A549 (cell line): ENCODE data around the gene PCDHA5.

ENCODE experiments used
- CHD2 ChIP-seq: fragments of 150-350 bp; IDR thresholded peaks from 2 replicates; pipeline ENCODE4 v1.6.1; 2014; ENCODE audit warnings: low read length; ENCODE audit not compliant: partially characterized antibody
- EP300 ChIP-seq, 2 experiments: fragments of >200 bp; sonication (Bioruptor Twin); formaldehyde crosslinking; IDR thresholded peaks; 2 replicates in 1 of 2; 3 replicates in 1 of 2; pipeline ENCODE4 v1.6.1; 2016 to 2017
- HDAC2 ChIP-seq: fragments of 200-600 bp; sonication (generic); IDR thresholded peaks from 2 replicates; pipeline ENCODE4 v1.6.1; 2016
- POLR2A ChIP-seq: IDR thresholded peaks from 2 replicates; pipeline ENCODE4 v1.6.1; 2012; ENCODE audit warnings: mild to moderate bottlenecking, low read length
- RAD21 ChIP-seq, 2 experiments: fragments of >200 bp in 1 of 2; sonication (Bioruptor Twin) in 1 of 2; formaldehyde crosslinking in 1 of 2; IDR thresholded peaks in 1 of 2; conservative IDR thresholded peaks in 1 of 2; 2 replicates in 1 of 2; 3 replicates in 1 of 2; pipeline ENCODE4 v1.6.1; 2012 to 2018; ENCODE audit warnings: inconsistent platforms in 1 of 2
- SMC3 ChIP-seq: fragments of >200 bp; sonication (Bioruptor Twin); formaldehyde crosslinking; IDR thresholded peaks from 3 replicates; pipeline ENCODE4 v1.6.1; 2018; ENCODE audit warnings: inconsistent platforms
- ZC3H11A ChIP-seq: fragments of 450-650 bp; IDR thresholded peaks from 2 replicates; pipeline ENCODE4 v1.6.1; 2014; ENCODE audit warnings: antibody characterized with exemption, mild to moderate bottlenecking
- TF ChIP-seq, protein P1 (sequence below): IDR thresholded peaks from 2 replicates; pipeline ENCODE4 v1.6.1; 2012
- TF ChIP-seq, protein P2 (sequence below): fragments of >200 bp; sonication (Bioruptor Twin); formaldehyde crosslinking; IDR thresholded peaks from 3 replicates; pipeline ENCODE4 v1.5.1; 2016
- TF ChIP-seq, protein P3 (sequence below): fragments of 200-600 bp; sonication (generic); IDR thresholded peaks from 2 replicates; pipeline ENCODE4 v1.6.1; 2016; ENCODE audit warnings: antibody characterized with exemption, mild to moderate bottlenecking, moderate library complexity
- TF ChIP-seq, protein P4 (sequence below): fragments of 250-450 bp; sonication (Bioruptor Pico); IDR thresholded peaks from 2 replicates; pipeline ENCODE4 v1.5.0; 2021; ENCODE audit warnings: mild to moderate bottlenecking, moderate library complexity, borderline replicate concordance

DNA sequence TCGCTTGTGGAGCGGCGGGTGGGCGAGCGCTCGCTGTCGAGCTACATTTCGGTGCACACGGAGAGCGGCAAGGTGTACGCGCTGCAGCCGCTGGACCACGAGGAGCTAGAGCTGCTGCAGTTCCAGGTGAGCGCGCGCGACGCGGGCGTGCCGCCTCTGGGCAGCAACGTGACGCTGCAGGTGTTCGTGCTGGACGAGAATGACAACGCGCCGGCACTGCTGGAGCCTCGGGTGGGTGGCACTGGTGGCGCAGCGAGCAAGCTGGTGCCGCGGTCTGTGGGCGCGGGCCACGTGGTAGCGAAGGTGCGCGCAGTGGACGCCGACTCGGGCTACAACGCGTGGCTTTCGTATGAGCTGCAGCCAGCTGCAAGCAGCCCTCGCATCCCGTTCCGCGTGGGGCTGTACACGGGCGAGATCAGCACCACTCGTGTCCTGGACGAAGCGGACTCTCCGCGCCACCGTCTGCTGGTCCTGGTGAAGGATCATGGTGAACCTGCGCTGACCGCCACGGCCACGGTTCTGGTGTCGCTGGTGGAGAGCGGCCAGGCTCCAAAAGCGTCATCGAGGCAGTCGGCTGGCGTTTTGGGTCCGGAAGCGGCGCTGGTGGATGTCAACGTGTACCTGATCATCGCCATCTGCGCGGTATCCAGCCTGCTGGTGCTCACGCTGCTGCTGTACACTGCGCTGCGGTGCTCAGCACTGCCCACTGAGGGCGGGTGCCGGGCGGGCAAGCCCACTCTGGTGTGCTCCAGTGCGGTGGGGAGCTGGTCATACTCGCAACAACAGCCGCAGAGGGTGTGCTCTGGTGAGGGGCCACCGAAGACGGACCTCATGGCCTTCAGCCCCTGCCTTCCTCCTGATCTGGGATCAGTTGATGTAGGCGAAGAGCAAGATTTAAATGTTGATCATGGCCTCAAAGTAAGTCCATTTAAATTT, 21.7 kb downstream of the PCDHA5 start:
- TF ChIP-seq, protein P1, sequence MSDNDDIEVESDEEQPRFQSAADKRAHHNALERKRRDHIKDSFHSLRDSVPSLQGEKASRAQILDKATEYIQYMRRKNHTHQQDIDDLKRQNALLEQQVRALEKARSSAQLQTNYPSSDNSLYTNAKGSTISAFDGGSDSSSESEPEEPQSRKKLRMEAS = no peak
- TF ChIP-seq POLR2A (no peak), RAD21 (conservative IDR thresholded peaks at IDR 0.05 in 1 of 2, IDR thresholded peaks at IDR 0.05 in 1 of 2) (no peak), ZC3H11A (no peak), SMC3 (no peak), EP300 (IDR thresholded peaks at IDR 0.05) (no peak), CHD2 (no peak), HDAC2 (no peak)
- TF ChIP-seq, protein P2, sequence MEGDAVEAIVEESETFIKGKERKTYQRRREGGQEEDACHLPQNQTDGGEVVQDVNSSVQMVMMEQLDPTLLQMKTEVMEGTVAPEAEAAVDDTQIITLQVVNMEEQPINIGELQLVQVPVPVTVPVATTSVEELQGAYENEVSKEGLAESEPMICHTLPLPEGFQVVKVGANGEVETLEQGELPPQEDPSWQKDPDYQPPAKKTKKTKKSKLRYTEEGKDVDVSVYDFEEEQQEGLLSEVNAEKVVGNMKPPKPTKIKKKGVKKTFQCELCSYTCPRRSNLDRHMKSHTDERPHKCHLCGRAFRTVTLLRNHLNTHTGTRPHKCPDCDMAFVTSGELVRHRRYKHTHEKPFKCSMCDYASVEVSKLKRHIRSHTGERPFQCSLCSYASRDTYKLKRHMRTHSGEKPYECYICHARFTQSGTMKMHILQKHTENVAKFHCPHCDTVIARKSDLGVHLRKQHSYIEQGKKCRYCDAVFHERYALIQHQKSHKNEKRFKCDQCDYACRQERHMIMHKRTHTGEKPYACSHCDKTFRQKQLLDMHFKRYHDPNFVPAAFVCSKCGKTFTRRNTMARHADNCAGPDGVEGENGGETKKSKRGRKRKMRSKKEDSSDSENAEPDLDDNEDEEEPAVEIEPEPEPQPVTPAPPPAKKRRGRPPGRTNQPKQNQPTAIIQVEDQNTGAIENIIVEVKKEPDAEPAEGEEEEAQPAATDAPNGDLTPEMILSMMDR = no peak
- TF ChIP-seq, protein P3, sequence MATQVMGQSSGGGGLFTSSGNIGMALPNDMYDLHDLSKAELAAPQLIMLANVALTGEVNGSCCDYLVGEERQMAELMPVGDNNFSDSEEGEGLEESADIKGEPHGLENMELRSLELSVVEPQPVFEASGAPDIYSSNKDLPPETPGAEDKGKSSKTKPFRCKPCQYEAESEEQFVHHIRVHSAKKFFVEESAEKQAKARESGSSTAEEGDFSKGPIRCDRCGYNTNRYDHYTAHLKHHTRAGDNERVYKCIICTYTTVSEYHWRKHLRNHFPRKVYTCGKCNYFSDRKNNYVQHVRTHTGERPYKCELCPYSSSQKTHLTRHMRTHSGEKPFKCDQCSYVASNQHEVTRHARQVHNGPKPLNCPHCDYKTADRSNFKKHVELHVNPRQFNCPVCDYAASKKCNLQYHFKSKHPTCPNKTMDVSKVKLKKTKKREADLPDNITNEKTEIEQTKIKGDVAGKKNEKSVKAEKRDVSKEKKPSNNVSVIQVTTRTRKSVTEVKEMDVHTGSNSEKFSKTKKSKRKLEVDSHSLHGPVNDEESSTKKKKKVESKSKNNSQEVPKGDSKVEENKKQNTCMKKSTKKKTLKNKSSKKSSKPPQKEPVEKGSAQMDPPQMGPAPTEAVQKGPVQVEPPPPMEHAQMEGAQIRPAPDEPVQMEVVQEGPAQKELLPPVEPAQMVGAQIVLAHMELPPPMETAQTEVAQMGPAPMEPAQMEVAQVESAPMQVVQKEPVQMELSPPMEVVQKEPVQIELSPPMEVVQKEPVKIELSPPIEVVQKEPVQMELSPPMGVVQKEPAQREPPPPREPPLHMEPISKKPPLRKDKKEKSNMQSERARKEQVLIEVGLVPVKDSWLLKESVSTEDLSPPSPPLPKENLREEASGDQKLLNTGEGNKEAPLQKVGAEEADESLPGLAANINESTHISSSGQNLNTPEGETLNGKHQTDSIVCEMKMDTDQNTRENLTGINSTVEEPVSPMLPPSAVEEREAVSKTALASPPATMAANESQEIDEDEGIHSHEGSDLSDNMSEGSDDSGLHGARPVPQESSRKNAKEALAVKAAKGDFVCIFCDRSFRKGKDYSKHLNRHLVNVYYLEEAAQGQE = no peak
- TF ChIP-seq, protein P4, sequence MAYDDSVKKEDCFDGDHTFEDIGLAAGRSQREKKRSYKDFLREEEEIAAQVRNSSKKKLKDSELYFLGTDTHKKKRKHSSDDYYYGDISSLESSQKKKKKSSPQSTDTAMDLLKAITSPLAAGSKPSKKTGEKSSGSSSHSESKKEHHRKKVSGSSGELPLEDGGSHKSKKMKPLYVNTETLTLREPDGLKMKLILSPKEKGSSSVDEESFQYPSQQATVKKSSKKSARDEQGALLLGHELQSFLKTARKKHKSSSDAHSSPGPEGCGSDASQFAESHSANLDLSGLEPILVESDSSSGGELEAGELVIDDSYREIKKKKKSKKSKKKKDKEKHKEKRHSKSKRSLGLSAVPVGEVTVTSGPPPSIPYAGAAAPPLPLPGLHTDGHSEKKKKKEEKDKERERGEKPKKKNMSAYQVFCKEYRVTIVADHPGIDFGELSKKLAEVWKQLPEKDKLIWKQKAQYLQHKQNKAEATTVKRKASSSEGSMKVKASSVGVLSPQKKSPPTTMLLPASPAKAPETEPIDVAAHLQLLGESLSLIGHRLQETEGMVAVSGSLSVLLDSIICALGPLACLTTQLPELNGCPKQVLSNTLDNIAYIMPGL (CRISPR knock-in tag) = no peak
